Thoracic aorta (tissue), 2 donors: ENCODE results near the gene ANKS1A. TPM values are rescaled to one million over a fixed set of nuclear protein-coding genes. Genes with fewer than 3 reads are reported as not detected.
"Not testable (repeated sequence)": the region's sequence is repeated elsewhere in the genome, so short reads cannot be mapped to it uniquely, and the experiment has no call there.

Source experiments
- ATAC-seq: fragments of 150-250 bp; one replicate; pipeline ENCODE4 v1.8.0; 2017; ENCODE audit warnings: low read depth; ENCODE audit not compliant: insufficient number of reproducible peaks, low FRiP score
- DNase-seq: peaks from one replicate; pipeline ENCODE4 v3.0.0-alpha.2; 2020; ENCODE audit warnings: low spot score
- H3K27ac ChIP-seq, 2 donors: fragments of 200-600 bp; sonication (generic); 1 replicate in 1 of 2; 2 replicates in 1 of 2; pipeline ENCODE4 v1.5.1; 2016; ENCODE audit warnings: mild to moderate bottlenecking in 2 of 2, moderate library complexity in 2 of 2
- H3K27me3 ChIP-seq: fragments of 200-600 bp; sonication (generic); replicated peaks from 2 replicates; pipeline ENCODE4 v1.6.0; 2016; ENCODE audit warnings: mild to moderate bottlenecking; ENCODE audit not compliant: insufficient read depth
- H3K36me3 ChIP-seq: fragments of 200-600 bp; sonication (generic); one replicate; pipeline ENCODE4 v1.5.1; 2016
- H3K4me1 ChIP-seq, 2 donors: fragments of 200-600 bp; sonication (generic); 1 replicate in 1 of 2; 2 replicates in 1 of 2; pipeline versions ENCODE4 v1.5.1 to v1.6.0; 2016; ENCODE audit warnings: low read depth in 2 of 2, mild to moderate bottlenecking in 1 of 2; ENCODE audit not compliant: control insufficient read depth in 1 of 2
- H3K4me3 ChIP-seq: fragments of 200-600 bp; sonication (generic); 2 replicates; pipeline ENCODE4 v1.5.1; 2016; ENCODE audit warnings: mild to moderate bottlenecking
- H3K9me3 ChIP-seq: fragments of 200-600 bp; sonication (generic); 2 replicates; pipeline ENCODE4 v1.5.1; 2016
- total RNA-seq, 2 donors: library from RNA; depleted of rRNA; stranded (reverse); fragments of >200 nt; gene quantifications; one replicate each; pipeline versions ENCODE4 v1.1.0 to v1.2.3, GENCODE V29; 2016
- TF ChIP-seq, protein P1 (sequence below): fragments of 200-600 bp; sonication (generic); IDR thresholded peaks from one replicate; pipeline ENCODE4 v1.5.1; 2019; ENCODE audit warnings: antibody characterized with exemption

ANKS1A gene
- total RNA-seq, 2 donors from 2014 or later = 37.9 to 55.4 TPM

DNA sequence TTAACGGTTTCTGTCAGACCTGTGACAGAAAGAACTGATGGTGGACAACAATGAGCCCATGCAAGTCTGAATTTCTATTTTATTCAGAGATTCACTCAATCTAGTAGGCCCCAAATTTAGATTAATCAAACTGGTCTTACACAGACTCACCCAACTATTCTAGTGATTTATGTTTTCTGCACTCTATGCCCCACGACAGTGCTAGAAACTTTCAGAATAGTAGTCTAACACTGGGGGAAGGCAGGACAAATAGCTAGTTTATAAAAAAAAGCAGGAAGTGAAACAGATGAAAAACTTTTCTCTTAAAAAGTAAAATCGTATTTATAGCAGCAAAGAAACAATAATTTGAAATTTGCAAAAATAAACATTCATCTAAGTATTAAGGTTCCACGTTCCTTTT lies 247.1 kb downstream of the ANKS1A start:
- DNase-seq (no peak), ATAC-seq (no peak)
- H3K36me3 ChIP-seq = no peaks in the 10 kb centered on the region
- H3K4me3 ChIP-seq = no peak overlapping the region
- TF ChIP-seq, protein P1, sequence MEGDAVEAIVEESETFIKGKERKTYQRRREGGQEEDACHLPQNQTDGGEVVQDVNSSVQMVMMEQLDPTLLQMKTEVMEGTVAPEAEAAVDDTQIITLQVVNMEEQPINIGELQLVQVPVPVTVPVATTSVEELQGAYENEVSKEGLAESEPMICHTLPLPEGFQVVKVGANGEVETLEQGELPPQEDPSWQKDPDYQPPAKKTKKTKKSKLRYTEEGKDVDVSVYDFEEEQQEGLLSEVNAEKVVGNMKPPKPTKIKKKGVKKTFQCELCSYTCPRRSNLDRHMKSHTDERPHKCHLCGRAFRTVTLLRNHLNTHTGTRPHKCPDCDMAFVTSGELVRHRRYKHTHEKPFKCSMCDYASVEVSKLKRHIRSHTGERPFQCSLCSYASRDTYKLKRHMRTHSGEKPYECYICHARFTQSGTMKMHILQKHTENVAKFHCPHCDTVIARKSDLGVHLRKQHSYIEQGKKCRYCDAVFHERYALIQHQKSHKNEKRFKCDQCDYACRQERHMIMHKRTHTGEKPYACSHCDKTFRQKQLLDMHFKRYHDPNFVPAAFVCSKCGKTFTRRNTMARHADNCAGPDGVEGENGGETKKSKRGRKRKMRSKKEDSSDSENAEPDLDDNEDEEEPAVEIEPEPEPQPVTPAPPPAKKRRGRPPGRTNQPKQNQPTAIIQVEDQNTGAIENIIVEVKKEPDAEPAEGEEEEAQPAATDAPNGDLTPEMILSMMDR = no peak
- H3K27ac ChIP-seq = no peak overlapping the region
- peaks cover 0 to 14% of the 10 kb centered on the region in 2 donors for H3K4me1 ChIP-seq
- H3K9me3 ChIP-seq = no peaks in the 10 kb centered on the region
- no peaks in the 10 kb centered on the region for H3K27me3 ChIP-seq

DNA sequence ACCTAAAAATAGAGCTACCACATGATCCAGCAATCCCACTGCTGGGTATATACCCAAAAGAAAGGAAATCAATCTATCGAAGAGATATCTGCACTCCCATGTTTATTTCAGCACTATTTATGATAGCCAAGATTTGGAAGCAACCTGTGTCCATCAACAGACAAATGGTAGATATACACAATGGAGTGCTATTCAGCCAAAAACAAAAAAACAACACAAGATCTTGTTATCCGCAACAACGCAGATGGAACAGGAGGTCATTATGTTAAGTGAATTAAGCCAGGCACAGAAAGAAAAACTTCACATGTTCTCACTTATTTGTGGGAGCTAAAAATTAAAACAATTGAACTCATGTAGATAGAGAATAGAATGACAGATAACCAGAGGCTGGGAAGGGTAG lies 249.1 kb downstream of the ANKS1A start:
- DNase-seq, ATAC-seq, H3K9me3 ChIP-seq, H3K27me3 ChIP-seq, H3K27ac ChIP-seq, H3K4me3 ChIP-seq, H3K36me3 ChIP-seq: not testable (repeated sequence)
- H3K4me1 ChIP-seq = peaks cover 0 to 14% of the 10 kb centered on the region in 2 donors

DNA sequence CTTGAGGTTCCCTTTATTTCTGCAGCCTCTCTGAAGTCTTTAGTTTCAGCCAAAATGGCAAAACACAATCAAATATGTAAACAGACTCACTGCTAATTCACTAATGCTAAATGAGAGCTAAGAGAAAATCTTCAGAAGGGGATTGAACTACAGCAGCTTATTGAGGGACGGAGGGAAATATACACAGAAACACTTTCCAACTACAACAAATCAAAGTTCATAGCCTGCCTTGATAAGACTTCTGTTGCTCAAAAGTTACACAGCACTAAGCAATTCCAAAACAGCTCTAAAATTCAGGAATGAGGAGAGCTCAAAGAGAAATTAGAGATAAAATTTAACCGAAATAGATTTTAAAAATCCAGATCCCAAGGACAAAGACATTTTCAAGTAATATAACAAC lies 250.4 kb downstream of the ANKS1A start:
- ATAC-seq (no peak), DNase-seq (no peak)
- Histone ChIP-seq H3K27me3 (no peaks in the 10 kb centered on the region), H3K4me1 (peaks cover 0 to 14% of the 10 kb centered on the region in 2 donors), H3K9me3 (no peaks in the 10 kb centered on the region), H3K4me3 (no peak overlapping the region), H3K36me3 (no peaks in the 10 kb centered on the region), H3K27ac (no peak overlapping the region)
- TF ChIP-seq, protein P1 = no peak

DNA sequence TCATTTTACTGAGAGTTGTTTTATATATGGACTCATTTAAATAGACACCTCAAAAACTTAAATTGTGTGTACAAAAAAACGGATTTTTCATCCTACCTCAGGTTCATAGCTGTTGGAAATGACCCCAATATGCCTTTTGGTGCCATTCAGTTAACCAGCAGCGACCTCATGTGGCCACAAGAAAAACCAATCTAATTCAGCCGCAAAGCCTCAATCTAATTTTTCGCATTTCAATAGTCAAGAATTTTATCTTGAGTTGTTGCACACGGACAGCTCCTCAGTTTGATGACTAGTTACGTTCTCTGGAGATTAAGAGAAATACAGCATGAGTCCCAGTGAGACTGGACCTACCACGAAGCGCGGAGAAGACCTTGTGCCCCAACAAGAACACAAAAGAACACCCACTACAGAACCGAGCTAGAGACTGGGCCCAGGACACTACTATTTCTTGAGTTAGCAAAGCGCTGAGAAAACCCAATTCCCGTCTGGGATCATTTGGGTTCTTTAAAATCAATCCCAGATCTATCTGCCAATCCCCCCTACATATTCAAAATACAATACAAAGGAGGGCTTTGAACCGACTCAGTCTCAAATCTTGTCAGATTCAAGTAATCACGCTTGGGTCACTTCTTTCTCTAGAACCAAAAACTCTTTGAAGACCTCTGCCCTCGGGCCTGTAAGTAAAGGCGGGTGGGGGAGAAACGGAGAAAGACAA lies 251.0 kb downstream of the ANKS1A start:
- no peak overlapping the region for H3K4me3 ChIP-seq
- no peaks in the 10 kb centered on the region for H3K9me3 ChIP-seq
- TF ChIP-seq, protein P1 = peak; percentile 83
- no peaks in the 10 kb centered on the region for H3K36me3 ChIP-seq
- H3K27me3 ChIP-seq = no peaks in the 10 kb centered on the region
- DNase-seq = no peak
- H3K4me1 ChIP-seq = peaks cover 0 to 14% of the 10 kb centered on the region in 2 donors
- no peak overlapping the region for H3K27ac ChIP-seq
- ATAC-seq = no peak

DNA sequence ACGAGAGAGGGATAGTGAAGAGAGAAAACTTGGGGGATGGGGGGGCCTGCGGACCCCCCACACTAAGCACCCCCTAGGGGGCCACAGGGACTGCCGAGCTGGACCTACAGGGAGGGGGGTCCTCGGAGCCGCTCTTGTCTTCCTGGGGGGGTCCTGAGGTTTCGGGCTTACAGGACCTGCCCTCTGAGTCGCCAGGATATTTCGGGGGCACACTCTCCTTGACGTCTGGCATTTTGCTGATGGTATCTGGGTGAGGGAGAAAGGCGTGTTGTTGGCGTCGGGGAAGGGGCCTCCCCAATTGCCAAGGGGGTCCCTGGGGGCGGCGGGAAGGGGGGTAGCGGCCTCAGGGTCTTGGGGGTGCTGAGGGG lies 251.6 kb downstream of the ANKS1A start:
- Histone ChIP-seq H3K4me3 (peak overlapping the region; percentile 50), H3K27me3 (no peaks in the 10 kb centered on the region), H3K27ac (no peak overlapping the region), H3K4me1 (peaks cover 0 to 14% of the 10 kb centered on the region in 2 donors), H3K36me3 (no peaks in the 10 kb centered on the region), H3K9me3 (no peaks in the 10 kb centered on the region)
- DNase-seq (no peak), ATAC-seq (no peak)
- TF ChIP-seq, protein P1 = no peak

Other genes with a start within 250 kb of the ANKS1A start
- gene ILRUN, start 192.5 kb upstream of the ANKS1A start, total RNA-seq = 10 to 100 TPM; 75.4 to 78.9 TPM
- 10 to 100 TPM; 37.8 to 92.1 TPM for gene SNRPC, start 131.8 kb upstream of the ANKS1A start, total RNA-seq
- 10 to 100 TPM in 1 of 2 donors, 1 to 10 TPM in 1; 9.9 to 13.3 TPM for gene BLTP3A, start 97.2 kb upstream of the ANKS1A start, total RNA-seq
- gene TAF11, start 1.2 kb upstream of the ANKS1A start, total RNA-seq = 10 to 100 TPM; 15.8 to 33.2 TPM